ENCODE results near the gene MCOLN3.

Gene MCOLN3, protein sequence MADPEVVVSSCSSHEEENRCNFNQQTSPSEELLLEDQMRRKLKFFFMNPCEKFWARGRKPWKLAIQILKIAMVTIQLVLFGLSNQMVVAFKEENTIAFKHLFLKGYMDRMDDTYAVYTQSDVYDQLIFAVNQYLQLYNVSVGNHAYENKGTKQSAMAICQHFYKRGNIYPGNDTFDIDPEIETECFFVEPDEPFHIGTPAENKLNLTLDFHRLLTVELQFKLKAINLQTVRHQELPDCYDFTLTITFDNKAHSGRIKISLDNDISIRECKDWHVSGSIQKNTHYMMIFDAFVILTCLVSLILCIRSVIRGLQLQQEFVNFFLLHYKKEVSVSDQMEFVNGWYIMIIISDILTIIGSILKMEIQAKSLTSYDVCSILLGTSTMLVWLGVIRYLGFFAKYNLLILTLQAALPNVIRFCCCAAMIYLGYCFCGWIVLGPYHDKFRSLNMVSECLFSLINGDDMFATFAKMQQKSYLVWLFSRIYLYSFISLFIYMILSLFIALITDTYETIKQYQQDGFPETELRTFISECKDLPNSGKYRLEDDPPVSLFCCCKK

DNA sequence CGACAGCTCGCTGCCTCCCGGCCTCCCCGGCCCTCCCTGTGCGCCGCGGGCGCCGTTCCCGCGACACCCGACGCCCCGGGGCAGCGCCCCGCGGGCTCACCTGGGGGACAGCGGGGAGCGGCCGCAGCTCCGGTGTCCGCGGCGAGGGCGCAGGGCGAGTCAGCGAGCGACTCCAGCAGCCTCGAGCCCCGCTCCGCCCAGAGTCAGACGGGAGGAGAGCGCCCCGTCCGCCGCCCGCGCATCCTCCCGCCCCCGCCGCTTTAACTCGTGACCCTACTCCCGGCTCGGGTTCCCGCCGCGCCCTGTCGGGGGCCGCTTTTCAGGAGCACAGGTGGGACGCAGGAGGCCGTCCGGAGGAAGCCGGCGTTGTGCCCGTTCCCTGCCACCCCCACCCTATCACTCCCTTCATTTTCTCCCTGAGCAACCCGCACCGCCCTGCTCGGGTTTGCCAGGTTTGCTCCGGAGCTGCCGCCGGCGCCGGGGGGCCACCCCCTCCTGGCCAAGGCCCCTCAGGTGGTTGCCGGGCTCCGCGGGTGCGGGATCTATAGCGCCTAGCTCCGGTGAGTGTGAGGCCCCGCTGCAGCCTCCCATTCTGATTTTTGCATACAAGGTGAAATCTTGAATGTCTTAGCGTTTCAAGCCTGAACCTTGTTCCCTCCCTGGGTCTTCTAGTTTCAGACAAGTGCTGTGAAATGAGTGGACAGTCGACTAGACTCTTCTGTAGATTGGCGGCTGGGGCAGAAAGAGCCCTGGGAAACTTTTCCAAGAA lies at the start of gene MCOLN3:
MCOLN3 (minus strand) TSS at position 205 of the 769 bp plus-strand sequence. CDS start 3,140 bp downstream, outside the sequence.
- DNase-seq (ENCODE audit: low read depth in 3 of 3): peak; percentile 21 to 27 (median 21)

DNA sequence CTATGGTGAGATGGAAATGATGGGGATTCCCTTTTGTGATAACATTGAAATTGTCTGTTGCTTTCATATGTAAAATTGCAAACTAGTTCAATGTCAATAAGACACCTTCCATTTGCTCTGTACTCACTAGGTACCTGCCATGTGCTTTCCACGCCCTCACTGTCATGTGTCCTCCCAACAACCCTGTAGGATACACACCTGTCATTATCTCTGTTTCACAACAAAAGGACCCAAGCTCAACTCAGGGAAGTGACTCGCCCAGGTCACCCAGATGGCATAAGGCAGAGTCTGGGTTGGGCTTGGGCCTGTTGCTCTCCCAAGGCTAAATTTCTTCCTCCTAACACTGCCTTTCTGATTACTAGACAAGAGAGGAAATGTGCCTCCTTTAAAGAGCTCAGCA lies 45.3 kb upstream of the MCOLN3 start:
- DNase-seq (ENCODE audit: low read depth in 3 of 3): no peak

DNA sequence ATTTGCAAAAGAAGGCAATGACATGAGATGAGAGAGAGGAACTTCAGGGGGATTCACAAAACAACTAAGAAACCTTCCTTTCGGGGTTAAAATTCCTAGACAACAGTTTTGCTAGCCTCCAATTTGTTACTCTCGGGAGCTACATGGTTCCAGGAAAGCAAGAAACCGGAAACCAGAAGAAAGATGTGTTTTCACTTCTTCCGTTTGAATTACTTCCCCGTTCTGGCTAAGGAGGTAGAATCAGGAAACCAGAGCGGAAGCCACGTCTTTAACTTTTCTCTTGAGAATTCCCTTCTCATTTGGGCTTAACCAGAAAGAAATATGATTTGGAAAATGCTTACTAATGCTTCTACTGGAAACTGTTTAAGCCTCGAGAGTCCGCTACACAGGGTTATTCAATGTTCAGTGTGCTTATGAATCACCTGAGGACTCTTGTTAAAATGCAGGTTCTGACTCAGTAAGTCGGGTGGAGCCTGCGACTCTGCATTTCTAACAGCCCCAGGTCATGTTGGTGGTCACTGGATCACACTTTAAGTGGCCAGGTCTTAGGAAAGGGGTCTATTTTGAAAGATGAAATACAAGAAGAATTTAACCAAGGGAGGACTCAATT lies 43.5 kb upstream of the MCOLN3 start:
- no peak for DNase-seq (ENCODE audit: low read depth in 3 of 3)

DNA sequence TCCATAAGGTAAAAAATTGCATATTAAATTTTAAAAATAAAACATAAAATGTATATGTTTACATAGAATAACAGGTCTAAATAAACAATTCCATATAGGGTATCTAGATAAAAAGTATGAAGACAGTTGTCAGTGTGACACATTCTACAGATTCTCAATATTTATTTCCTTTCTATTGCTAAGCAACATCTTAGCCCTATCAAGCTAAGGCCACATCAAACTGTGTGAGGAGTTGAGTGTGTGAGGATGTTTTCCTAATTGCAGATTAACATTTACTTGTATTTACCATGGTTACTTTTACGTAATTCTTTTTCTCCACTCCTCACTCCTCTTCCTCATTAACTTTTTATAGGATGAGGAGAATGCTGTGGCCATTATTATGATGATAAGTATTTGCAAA lies 41.9 kb upstream of the MCOLN3 start:
- no peak for DNase-seq (ENCODE audit: low read depth in 3 of 3)

DNA sequence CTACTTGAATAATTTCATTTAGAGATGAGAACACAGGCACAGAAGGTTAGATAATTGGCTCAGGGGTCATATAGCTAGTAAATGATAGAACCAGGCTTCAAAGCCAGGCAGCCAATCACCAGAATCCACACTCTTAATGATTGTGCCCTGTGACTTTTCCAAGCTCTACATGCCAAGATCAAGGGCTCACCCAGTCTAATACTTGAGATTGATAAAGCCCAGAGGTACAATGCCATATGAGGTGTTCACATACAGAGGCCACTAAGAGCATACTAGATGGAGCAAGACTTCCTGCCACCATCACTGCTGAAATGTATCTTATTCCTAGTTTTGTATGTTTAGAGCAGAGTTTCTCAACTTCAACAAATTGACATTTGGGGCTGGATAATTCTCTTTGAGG lies 40.9 kb upstream of the MCOLN3 start:
- DNase-seq (ENCODE audit: low read depth in 3 of 3): no peak

DNA sequence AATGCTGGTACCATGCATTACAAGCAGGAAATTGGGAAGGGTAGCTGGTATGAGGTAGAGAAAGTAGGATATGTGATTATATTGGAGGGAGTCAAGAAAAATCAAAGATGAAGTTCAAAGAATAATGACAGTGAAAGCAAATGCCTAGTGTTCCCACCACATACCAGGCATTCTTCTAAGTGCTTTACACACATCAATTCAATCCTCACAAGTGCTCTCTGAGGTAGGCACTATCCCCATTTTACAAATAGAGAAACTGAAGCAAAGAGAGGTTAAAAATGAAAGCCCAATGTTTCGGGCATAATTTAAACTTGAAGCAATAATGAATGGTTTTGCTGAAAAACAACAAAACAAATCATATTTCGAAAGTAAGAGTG lies 40.1 kb upstream of the MCOLN3 start:
- DNase-seq (ENCODE audit: low read depth in 3 of 3): no peak

DNA sequence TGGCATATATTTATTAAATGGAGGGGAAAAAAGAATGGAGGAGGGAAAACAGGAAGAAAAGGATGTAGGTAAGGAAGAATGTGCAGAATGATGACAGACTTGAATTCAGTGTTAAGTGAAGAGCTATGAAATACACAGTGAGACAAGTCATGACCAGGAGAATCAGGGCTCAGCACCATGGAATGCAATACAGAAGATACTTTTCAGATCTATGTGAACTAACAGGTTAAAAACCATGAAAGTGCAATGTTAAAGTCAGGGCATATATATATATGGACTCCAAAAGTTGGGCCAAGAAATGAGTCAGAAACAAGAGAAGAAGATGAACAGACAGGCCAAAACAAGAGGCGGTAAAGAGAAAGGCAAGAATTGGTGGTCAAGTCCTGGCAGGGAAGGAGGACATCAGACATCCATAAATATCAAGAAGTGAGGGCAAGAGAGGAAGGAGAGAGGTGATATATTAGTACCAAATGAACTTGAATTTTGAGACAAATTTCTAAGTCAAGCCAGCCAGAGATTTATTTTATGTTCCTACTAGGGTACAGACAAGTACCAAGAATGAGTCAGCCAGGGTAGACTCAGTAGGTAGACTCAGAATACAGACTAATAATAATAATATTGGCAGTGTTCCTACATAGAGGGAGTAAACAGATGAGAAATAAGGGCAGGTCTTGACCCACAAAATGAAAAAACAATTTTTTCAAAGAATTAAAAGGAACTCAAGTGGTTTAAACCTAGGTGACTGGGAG lies 39.5 kb upstream of the MCOLN3 start:
- DNase-seq (ENCODE audit: low read depth in 3 of 3): no peak

DNA sequence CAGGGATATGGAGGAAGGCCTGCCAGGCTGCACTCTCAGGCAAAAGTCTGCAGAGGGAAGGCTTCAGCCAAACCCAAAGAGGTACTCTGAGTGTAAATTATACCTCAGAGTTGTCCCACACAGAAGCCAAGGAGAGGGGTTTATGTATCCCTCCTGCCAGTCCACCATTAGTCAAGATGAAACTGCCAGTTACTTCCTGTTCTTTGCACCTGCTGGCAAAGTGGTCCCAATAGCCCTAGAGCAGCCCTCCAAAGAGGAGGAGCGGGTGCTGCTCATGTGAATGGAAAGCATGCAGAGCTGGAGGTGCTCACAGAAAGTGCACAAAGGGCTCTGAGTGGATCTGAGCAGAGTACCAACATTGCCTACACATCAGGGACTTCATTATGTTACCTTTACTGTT lies 37.1 kb upstream of the MCOLN3 start:
- no peak for DNase-seq (ENCODE audit: low read depth in 3 of 3)

DNA sequence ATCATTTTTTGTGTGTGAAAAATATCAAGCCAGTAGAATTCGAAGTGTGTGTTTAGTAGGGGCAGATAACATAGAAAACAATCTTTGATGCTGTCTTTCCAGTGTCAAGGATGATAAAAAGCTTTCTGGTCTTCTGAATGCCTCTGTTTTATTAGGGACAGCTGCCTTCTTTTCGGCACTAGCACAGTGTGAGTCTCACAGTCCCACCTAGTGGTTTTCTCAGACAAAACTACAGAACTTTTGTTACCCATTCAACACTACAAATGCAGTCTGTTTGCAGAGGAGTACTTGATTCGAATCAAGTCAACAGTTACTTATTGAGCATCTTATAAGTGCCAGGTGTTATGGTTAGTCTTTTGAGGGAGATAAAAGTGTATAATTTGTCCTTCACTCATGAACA lies 30.6 kb upstream of the MCOLN3 start:
- no peak for DNase-seq (ENCODE audit: low read depth in 3 of 3)

DNA sequence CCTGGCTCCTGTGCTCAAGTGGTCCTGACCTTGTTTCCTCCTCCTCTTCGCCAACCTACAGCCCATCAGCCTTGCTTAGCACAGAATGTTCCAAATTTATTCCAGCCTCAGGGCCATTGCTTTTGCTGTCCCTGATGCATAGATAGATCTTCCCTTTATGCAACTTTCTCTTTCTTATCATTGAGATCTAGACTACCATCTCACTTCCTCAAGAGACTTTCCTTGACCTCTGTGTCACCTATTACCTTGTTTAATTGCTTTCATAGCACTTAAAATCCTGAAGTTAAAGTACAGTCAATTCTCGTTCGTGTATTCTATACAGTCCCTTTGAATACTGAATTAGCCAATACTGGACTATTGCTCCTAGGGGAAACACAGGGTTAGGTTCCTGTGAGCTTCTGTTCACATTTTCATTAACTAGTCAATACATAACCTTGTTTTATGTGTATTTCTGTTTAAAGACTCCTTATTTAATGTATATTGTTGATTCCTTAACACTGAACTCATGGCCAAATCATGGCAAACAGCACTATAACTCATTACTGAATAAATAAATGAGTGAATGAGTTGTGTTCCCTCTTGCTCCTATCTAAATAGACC lies 26.2 kb upstream of the MCOLN3 start:
- no peak for DNase-seq (ENCODE audit: low read depth in 3 of 3)

DNA sequence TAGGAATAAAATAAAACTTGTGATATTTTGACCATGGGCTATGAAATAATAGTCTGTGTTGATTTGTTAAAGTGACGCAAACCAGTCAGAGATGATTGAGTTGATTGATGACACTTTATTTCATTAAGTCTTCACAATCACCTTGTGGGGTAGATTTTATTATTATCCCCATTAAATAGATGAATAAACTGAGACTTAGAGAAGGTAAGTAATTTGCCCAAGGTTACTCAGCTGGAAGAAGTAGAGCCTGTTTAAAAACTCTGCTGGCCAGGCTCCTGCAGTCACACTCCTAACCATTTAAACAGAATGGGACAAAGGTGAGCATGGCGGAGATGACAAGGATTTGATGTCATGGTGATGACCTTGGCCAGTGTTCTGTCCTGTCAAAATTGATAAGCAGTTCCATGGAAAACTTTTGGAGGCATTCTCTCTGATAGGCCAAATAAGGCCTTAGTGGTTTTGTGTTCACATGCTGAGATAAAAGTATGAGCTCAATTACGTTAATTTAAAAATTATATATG lies 22.7 kb upstream of the MCOLN3 start:
- no peak for DNase-seq (ENCODE audit: low read depth in 3 of 3)

DNA sequence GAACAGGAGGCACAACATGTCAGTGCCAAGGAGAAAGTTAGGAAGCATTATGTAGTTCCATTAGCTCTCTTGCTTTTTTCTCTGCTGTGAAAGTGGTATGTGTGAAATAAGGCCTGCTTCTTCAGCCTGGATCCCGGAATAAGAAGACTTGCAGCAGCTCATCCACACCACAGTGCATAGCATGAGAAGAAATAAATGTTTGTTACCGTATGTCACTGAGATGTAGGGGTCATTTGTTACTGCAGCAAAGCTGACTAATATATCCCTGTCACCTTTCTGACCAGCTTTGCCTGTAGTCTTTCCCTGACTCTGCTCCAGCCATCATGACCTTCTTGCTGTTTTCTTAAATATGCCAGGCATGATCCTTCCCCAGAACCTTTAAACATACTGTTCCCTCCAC lies 20.5 kb upstream of the MCOLN3 start:
- DNase-seq (ENCODE audit: low read depth in 3 of 3): no peak

DNA sequence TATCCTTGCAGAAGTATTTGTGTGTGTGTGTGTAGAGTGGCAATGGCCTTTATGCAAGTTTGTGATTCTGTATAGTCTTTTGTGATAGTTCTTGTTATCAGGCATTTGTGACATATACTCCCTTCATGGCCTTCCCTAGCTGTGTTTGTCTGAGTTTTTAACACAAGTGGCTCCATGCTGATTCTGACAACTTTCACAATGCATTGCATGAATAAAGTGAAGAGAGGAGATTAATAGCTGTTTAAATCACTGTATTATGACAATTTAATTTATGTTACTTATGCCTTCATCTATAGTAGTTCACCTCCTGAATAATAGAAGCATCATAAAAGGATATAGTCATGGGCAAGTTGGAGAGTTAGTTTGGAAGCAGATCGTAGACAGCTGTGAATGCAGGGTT lies 17.2 kb upstream of the MCOLN3 start:
- no peak for DNase-seq (ENCODE audit: low read depth in 3 of 3)

DNA sequence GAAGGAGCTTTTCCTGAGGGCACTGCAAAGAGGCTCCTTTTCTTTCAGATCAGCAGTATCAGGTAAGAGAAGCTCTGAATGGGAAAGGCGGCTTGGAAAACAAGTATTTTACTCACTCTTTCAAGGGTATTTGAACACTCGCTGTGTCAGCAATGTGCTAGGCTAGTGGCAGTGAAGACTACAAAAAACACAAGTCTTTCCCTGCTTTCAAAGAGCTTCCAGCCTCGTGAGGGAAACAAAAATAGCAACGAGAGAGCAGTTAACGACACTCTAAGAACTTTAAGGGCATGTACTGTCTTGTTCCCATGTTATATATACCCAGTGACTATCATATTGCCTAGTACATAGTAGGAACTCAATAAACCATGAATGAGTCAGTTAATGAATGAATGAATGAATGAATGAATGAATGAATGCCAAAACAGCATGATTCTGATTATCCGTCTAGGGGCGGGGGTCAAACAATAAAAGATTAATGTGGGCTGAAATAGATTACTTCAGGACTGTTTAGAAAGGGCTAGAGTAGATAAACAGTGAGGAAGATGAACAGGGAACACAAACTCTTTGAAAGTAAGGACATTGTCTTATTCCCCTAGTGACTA lies 14.2 kb upstream of the MCOLN3 start:
- DNase-seq (ENCODE audit: low read depth in 3 of 3): no peak

DNA sequence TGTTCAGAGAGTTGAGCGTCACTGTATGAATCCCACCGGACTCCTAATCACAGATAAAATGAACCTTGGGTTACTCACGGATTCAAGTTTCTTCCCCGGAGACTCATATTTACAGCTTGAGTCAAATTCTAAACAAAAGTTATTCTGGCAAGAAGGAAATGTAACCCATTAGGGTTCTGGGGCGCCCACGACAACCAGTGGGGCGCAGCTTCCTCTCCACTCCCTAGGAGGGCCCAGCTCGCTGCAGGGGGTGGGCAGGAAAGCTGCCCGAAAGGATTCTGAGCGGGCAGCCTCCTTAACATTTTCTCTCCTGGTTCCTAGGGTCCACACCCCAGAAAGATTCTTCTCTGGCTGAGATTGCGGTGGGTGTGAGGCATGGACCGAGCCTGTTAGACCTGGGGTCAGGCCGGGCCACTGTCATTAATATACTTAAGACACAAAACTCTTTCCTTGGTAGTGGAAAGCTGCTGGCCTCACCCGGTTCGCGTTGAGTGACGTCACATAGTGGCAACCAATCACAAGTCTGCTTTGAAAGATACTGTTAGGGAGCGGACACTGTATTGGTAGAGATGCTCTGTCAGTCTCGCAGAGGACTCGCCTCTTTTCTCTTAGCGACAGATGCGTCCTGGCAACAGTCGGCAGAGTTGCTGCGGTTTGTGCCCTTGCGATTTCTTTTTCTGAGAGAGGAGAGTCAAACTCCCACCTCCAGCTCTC lies 13.6 kb upstream of the MCOLN3 start:
- DNase-seq (ENCODE audit: low read depth in 3 of 3): peak; percentile 28 to 77 (median 66)

DNA sequence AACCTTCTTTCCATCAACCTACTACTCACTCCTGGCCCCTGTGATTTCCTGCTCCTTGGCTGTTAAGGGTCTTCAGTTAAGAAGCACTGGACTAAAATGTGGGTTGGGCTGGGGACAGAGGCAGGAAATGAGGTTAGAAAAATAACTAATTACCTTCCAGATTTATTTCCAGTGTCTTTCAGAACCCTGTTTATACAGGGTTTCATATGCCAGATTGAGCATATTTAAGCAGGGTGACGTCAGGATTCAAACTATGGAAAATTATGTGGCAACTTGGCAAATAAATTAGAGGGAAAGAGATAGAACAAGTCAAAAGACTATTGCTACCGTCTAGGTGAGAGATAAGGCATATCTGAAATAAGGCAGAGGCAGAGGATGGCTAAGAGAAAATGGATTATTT lies 11.7 kb upstream of the MCOLN3 start:
- DNase-seq (ENCODE audit: low read depth in 3 of 3): no peak

DNA sequence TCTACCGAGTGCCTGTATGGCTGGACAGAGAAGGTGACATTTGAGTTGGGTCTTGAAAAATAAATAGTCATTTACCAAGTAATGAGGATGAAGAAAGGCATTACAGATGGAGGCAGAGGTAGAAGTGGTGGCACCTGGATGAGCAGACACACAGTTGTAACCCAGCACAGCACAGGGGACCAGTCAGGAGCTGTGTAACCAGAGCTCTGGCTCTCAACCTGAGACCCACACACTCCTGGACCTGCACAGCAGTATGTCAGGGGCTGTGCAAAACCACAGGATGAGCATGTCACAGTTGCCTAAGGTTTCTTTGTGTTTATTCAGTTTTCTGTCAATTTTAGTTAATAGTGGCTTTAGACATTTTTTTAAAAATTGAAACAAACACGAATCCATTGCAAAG lies 11.3 kb upstream of the MCOLN3 start:
- no peak for DNase-seq (ENCODE audit: low read depth in 3 of 3)

DNA sequence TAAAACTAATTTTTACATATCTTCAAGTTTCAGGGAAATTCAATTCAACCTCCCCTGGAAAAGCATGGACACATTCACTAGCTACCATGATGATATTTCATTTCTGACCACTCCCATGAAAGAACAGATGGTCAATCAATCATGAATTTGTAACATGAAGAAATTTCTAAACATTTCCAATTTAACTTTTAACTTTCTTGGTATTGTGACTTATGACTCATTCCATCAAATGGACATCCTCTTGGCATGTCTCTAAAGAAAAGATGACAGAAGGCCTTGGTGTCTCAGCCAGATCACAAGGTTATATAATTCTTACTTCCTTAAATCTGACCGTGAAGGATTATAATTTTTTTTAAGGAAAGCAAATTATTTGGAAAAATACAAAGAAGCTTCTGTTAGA lies 10.5 kb upstream of the MCOLN3 start:
- DNase-seq (ENCODE audit: low read depth in 3 of 3): no peak

DNA sequence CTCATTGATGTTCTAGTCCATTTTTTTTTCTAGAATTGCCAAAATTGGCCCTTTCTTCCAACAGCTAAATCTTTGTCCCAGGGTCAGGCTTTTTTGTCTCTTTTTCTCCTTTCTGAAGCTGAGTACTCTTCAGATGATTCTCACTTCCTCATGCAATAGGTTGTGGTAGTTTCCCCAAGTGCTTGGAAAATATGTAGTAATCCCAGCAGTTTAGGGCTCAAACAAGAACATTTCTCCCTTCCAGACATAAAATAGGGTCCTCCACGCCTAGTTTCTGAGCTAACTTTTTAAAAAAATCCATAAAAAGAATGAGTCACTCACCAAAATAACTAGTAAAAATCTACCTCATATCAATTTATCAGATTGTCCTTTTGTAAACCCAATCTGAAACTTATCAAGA lies 10.0 kb upstream of the MCOLN3 start:
- no peak for DNase-seq (ENCODE audit: low read depth in 3 of 3)

DNA sequence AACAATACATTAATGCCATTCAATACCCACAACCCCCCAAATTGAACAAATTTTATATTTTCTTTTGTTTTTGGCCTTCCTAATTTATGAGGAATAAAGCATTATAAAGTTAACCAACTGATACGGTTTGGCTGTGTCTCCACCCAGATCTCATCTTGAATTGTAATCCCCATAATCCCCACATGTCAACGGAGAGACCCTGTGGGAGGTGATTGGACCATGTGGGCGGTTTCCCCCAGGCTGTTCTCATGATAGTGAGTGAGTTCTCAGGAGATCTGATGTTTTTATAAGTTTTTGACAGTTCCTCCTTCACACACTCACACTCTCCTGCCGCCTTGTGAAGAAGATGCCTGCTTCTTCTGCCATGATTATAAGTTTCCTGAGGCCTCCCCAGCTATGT lies 6.4 kb upstream of the MCOLN3 start:
- no peak for DNase-seq (ENCODE audit: low read depth in 3 of 3)
